GM19455 (cell line): Measurements from ENCODE around the gene ARHGAP33.
A peak's percentile ranks its signal among the peaks of the same experiment; 100 is the strongest.

ENCODE experiments used
- ATAC-seq: cut with Tn5 transposase; IDR thresholded peaks from one replicate; pipeline ENCODE4 v1.9.1; 2021; ENCODE audit not compliant: unreplicated experiment

ARHGAP33 gene, protein sequence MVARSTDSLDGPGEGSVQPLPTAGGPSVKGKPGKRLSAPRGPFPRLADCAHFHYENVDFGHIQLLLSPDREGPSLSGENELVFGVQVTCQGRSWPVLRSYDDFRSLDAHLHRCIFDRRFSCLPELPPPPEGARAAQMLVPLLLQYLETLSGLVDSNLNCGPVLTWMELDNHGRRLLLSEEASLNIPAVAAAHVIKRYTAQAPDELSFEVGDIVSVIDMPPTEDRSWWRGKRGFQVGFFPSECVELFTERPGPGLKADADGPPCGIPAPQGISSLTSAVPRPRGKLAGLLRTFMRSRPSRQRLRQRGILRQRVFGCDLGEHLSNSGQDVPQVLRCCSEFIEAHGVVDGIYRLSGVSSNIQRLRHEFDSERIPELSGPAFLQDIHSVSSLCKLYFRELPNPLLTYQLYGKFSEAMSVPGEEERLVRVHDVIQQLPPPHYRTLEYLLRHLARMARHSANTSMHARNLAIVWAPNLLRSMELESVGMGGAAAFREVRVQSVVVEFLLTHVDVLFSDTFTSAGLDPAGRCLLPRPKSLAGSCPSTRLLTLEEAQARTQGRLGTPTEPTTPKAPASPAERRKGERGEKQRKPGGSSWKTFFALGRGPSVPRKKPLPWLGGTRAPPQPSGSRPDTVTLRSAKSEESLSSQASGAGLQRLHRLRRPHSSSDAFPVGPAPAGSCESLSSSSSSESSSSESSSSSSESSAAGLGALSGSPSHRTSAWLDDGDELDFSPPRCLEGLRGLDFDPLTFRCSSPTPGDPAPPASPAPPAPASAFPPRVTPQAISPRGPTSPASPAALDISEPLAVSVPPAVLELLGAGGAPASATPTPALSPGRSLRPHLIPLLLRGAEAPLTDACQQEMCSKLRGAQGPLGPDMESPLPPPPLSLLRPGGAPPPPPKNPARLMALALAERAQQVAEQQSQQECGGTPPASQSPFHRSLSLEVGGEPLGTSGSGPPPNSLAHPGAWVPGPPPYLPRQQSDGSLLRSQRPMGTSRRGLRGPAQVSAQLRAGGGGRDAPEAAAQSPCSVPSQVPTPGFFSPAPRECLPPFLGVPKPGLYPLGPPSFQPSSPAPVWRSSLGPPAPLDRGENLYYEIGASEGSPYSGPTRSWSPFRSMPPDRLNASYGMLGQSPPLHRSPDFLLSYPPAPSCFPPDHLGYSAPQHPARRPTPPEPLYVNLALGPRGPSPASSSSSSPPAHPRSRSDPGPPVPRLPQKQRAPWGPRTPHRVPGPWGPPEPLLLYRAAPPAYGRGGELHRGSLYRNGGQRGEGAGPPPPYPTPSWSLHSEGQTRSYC

DNA sequence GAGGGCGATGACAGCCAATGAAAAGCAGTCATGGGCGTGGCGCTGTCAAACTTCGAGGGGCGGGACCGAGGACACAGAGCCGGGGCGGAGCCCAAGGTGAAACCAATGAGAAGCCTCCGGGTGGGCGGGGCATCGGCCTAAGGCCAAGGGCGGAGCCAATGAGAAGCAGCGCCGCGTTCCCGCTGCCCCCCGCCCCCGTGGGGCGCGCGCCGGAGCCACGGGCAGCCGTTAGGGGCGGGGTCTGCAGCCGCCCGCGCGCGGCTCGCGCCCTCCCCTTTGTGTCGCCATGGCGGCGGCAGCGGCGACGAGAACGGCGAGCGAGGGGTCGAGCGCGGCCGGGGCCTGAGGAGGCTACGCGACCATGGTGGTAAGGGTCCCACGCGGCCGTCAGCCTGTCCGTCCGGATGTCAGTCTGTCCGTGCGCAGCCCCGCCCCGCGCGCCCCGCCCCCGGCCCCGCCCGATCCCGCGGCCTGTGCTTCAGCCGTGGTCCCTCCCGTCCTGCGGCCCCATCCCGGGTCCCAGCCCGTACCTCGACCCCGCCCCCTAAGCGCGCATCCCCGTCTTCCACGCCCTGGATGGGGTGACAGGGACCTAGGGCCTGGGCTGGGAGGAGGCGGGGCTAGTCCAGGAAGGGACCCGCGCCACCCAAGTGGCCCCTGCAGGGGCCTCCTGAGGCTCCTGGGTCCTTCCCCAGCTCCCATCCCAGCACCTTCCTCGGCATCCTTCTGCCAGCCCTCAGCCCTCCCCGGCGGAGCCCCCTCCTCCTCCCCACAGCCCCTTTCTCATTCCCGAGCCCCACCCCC is at the start of gene ARHGAP33:
TSS of gene ARHGAP33 (plus strand) at position 267 of the 804 bp plus-strand sequence. CDS start at position 362, 95 bp downstream.
- peak; percentile 91 for ATAC-seq

DNA sequence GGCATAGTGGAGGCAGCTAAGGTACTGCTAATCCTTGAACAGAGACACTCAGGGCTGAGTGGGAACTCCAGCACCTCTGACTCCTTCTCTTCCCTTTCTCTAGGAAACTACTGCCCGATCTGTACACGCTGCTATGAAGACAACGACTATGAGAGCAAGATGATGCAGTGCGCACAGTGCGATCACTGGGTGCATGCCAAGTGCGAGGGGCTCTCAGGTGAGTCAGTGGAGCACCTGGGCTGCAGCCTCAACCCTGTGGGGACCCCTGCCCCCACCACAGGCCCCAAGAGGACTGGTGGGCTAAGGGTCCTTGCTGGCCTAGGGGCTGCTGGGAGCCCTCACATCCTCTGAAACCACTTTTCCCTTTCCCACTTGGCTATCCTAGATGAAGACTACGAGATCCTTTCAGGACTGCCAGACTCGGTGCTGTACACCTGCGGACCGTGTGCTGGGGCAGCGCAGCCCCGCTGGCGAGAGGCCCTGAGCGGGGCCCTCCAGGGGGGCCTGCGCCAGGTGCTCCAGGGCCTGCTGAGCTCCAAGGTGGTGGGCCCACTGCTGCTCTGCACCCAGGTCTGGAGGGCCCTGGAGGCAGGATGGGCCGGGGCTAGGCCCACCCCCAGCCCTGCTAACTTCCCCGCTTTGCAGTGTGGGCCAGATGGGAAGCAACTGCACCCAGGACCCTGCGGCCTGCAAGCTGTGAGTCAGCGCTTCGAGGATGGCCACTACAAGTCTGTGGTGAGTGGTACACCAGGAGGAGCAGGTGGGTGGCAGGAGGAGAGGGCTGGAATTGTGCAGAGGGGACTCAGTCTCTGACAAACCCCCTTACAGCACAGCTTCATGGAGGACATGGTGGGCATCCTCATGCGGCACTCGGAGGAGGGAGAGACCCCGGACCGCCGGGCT is 48.1 kb upstream of the ARHGAP33 start:
- no peak for ATAC-seq

DNA sequence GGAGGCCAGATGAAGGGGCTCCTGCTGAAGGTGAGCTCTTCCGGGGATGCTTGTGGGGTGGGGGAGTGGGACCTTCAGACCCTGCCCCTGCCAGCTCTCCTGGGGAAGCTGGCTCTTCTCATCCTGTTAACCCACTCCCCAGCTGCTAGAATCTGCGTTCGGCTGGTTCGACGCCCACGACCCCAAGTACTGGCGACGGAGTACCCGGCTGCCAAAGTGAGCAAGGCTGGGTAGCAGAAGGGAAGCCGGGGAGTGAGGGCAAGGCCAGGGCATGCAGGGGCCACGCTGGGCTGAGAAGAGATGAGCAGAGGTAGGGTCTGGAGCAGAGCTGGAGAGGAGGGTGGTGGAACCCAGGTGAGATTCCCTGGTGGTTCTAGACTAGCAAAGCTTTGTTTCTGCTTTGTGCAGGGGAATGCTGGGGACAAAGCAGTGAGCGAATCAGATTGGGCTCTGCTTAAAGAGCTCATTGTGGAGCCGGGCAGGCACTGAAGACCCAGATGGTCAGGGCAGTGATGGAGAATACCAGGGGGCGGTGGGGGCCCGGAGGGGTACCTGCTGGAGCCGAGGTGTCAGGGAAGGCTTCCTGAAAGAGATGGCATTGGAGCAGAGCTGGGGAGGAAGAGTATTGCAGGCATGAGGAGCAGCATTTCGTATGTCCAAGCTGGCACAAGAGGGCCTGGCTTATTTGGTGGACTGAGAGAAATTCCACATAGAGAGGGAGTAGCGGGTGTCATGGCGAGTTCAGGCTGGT is 47.2 kb upstream of the ARHGAP33 start:
- no peak for ATAC-seq

DNA sequence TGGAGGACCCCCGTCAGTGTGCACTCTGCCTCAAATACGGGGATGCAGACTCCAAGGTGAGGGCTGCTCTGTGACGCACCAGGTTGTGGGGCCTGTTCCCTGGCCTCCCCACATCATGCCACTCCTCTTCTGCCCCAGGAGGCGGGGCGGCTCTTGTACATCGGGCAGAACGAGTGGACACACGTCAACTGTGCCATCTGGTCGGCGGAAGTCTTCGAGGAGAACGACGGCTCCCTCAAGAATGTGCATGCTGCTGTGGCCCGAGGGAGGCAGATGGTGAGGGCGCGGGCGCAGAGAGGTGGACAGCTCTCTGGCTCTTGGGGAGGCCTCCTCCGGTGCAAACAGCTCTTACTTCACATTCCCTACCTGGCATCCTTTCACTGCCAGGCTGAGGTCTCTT is 46.3 kb upstream of the ARHGAP33 start:
- ATAC-seq = no peak

DNA sequence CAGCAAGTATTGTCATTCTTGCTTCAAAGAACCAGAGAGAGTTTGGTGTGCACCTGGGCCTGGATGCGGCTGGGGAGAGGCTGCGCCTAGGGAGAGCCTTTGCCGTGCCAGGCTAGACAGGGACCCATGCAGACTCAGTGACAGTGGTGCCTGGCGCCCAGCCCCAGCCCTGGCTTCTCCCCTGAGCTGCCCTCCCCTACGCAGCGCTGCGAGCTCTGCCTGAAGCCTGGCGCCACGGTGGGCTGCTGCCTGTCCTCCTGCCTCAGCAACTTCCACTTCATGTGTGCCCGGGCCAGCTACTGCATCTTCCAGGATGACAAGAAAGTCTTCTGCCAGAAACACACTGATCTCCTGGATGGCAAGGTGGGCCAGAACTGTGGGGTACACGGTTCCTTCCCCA is 45.6 kb upstream of the ARHGAP33 start:
- ATAC-seq = no peak

DNA sequence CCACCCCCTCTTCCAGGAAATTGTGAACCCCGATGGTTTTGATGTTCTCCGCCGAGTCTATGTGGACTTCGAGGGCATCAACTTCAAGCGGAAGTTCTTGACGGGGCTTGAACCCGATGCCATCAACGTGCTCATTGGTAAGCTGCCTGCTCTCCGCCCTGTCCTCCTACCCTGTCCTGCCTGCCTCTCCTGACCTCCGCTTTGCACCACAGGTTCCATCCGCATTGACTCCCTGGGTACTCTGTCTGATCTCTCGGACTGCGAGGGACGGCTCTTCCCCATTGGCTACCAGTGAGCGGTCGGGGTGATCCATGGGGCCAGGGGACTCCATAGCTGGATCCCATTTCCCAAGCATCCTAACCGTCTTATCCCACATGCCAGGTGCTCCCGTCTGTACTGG is 45.0 kb upstream of the ARHGAP33 start:
- ATAC-seq = no peak

DNA sequence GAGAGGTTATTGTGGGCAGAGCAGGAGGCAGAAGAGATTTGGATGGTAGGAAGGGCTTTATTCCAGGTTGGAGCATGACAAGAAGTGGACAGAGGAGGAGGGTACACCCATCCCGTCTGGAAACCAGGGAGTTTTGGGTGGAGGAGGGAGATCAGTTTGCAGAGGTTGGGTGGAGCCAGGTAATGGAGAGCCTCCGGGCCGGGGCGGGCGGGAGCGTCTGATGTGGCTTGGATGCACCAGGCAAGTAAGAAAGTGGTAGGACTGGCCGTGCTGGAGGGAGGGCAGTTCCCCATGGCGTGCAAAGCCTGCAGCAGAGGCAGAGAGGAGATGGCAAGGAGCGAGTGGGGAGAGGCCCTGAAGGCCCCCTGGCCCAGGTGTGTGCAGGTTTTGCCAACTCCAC is 44.0 kb upstream of the ARHGAP33 start:
- ATAC-seq = no peak

DNA sequence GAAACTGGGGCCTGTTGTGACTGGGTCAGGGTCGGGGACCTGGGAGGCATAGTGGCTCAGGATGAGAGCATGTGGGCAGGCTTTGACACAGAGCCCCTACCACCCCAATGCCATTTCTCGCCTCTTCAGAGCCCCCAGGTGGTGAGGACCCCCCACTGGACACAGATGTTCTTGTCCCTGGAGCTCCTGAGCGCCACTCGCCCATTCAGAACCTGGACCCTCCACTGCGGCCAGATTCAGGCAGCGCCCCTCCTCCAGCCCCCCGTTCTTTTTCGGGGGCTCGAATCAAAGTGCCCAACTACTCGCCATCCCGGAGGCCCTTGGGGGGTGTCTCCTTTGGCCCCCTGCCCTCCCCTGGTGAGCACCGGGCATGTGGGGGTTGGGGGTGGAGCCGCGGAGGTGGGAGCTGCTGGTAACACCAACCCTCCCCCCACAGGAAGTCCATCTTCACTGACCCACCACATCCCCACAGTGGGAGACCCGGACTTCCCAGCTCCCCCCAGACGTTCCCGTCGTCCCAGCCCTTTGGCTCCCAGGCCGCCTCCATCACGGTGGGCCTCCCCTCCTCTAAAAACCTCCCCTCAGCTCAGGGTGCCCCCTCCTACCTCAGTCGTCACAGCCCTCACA is 43.5 kb upstream of the ARHGAP33 start:
- ATAC-seq = no peak

DNA sequence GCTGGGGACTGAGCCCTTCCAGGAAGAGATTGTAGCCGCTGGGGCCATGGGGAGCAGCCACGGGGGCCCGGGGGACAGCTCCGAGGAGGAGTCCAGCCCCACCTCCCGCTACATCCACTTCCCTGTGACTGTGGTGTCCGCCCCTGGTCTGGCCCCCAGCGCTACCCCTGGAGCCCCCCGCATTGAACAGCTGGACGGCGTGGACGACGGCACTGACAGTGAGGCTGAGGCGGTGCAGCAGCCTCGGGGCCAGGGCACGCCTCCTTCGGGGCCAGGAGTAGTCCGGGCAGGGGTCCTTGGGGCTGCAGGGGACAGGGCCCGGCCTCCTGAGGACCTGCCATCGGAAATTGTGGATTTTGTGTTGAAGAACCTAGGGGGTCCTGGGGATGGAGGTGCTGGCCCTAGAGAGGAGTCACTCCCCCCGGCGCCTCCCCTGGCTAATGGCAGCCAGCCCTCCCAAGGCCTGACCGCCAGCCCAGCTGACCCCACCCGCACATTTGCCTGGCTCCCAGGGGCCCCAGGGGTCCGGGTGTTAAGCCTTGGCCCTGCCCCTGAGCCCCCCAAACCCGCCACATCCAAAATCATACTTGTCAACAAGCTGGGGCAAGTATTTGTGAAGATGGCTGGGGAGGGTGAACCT is 42.7 kb upstream of the ARHGAP33 start:
- no peak for ATAC-seq

DNA sequence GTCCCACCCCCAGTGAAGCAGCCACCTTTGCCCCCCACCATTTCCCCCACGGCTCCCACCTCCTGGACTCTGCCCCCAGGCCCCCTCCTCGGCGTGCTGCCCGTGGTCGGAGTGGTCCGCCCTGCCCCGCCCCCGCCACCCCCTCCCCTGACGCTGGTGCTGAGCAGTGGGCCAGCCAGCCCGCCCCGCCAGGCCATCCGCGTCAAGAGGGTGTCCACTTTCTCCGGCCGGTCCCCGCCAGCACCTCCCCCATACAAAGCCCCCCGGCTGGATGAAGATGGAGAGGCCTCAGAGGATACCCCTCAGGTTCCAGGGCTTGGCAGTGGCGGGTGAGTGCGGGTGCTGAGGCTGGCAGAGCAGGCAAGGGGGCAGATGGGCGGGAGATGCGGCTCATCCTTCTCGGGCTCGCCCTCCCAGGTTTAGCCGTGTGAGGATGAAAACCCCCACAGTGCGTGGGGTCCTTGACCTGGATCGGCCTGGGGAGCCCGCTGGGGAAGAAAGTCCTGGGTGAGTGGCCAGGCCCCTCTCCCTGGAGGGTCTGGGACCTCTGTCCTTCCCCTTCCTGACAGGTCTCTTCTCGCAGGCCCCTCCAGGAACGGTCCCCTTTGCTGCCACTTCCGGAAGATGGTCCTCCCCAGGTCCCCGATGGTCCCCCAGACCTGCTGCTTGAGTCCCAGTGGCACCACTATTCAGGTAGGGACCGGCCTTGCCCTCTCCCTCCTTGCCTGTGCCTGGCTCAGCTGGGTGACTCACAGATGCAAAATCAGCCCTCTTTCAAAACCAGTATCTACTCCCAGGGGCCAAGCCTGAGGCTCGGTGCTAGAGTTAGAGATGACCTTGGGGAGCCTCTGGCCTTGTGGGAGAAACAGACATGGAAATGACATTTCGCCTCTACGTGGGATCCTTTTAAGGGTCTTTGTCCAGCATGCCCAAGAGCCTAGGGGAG is 41.9 kb upstream of the ARHGAP33 start:
- no peak for ATAC-seq

DNA sequence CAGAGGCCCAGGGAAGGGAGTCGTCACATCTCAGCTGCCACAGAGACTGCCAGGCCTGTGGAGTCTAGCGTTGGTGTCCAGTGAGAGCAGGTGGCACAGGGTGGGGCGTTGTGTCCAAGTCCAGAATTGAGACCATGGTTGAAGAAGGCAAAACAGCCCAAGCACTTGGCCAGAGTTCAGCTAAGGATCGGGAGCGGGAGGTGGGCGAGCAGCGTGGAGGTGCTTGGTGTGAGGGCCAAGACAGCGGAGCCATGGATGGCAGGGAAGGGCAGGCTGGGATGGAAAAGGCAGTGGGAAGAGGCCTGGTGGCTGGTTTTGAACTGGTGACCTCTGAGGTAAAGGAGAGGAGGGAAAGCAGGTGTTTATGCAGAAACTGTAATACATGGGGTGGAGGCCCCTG is 41.1 kb upstream of the ARHGAP33 start:
- no peak for ATAC-seq

DNA sequence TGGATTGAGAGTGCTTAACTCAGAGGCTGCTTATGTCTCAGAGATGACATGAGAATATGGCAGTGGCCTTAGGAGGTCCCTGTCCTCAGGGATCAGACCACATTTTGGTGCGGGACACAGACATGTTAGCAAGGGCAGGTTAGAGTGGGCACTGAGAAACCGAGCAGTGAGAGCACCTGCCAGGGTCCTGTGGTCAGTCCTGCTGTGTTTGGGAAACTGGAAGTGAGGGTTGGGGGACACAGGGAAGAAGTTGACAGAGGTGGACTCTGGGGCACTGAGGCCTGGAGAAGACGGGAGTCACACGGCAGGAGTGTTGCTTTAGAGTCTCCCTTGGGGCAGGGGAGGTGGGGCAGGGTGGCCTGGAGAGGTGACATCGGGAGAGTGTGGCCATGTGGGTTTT is 40.5 kb upstream of the ARHGAP33 start:
- no peak for ATAC-seq

DNA sequence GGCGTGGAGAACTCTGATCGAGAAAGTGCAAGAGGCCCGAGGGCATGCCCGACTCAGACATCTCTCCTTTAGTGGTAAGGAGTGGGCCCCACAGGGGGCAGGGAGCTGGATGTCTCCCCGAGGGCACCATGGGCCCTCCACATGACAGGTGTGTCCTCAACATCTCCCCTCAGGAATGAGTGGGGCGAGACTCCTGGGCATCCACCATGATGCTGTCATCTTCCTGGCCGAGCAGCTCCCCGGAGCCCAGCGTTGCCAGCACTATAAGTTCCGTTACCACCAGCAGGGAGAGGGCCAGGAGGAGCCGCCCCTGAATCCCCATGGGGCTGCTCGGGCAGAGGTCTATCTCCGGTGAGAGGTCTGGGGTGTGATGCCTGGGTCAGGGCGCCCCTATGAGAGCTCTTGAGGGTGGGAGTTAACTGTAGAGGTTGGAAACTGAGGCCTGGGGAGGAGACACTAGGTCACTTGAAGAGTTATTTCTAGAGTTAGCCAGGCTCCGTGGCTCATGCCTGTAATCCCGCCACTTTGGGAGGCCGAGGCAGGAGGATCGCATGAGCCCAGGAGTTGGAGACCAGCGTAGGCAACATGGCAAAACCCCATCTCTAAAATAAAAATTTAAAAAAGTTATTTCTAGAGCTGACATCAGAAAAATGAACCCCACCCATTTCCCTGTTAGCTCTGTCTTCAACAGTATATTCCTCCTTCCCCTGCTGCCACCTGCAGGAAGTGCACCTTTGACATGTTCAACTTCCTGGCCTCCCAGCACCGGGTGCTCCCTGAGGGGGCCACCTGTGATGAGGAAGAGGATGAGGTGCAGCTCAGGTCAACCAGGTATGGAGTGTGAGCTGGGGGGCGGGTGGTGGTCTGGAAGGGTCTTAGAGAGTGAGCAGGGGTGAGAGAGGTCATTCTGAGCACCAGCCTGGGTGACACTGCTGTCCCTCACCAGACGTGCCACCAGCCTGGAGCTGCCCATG is 38.2 kb upstream of the ARHGAP33 start:
- ATAC-seq = no peak

DNA sequence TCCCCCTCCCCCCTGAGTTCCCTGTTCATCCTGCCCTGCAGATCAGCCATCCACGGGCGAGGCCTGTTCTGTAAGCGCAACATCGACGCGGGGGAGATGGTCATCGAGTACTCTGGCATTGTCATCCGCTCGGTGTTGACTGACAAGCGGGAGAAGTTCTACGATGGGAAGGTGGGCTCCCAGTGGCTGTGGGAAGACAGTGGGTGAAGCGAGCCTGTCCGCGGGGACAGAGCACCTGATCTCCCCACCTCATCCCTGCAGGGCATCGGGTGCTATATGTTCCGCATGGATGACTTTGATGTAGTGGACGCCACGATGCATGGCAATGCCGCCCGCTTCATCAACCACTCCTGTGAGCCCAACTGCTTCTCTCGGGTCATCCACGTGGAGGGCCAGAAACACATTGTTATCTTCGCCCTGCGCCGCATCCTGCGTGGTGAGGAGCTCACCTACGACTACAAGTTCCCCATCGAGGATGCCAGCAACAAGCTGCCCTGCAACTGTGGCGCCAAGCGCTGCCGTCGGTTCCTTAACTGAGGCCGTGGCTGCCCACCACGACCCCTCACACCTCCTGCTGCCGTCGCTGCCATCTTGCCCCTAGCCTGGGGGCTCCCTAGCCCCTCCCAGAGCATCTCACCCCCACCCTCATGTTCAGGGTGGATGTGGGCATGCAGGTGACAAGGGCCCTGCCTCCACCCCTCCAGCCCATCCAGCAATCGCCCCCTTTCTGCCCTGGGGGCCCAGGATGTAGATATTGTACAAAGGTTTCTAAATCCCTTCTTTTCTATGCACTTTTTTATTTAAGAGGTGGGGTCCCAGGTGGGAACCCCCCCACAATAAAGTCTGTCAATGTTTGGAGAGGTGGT is 37.1 kb upstream of the ARHGAP33 start:
- no peak for ATAC-seq

DNA sequence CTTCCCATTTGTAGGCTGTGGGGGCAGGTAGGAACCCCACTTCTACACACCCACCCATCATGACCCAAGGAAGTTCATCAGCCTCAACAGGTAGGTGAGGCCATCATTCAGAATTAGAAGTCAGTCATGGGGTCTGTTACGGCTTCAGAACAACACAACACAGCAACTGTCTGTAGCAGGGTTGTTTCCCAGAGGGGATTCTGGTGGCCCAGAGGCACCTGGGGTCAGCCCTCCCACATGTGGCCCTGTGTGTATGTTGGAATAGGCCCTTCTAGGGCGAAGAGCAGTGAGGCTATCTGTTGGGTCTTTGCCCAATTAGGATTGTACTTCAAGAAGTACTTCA is 36.5 kb upstream of the ARHGAP33 start:
- no peak for ATAC-seq
